Mesenchymal stem cell (in vitro differentiated cells and primary cell): ENCODE results near the gene HYDIN.
"Not testable (repeated sequence)": the region's sequence is repeated elsewhere in the genome, so short reads cannot be mapped to it uniquely, and the experiment has no call there.

ENCODE experiments used
- DNase-seq: peaks from one replicate; pipeline ENCODE4 v3.0.0-alpha.2; 2013
- H2AFZ ChIP-seq: one replicate; pipeline ENCODE4 v1.6.1; 2013; ENCODE audit warnings: low read depth, mild to moderate bottlenecking, control low read depth, inconsistent platforms, low read length, moderate library complexity
- H2AK5ac ChIP-seq: 2 replicates; pipeline ENCODE4 v1.6.1; 2013; ENCODE audit warnings: low read length, moderate library complexity, mild to moderate bottlenecking, inconsistent platforms; ENCODE audit not compliant: severe bottlenecking
- H2BK120ac ChIP-seq: one replicate; pipeline ENCODE4 v1.6.1; 2013; ENCODE audit warnings: low read depth, mild to moderate bottlenecking, inconsistent platforms, low read length, moderate library complexity
- H2BK12ac ChIP-seq, 2 experiments: one replicate each; pipeline ENCODE4 v1.6.1; 2013; ENCODE audit warnings: inconsistent platforms in 2 of 2, low read length in 2 of 2, mild to moderate bottlenecking in 2 of 2, moderate library complexity in 2 of 2, control low read depth in 1 of 2
- H2BK15ac ChIP-seq: one replicate; pipeline ENCODE4 v1.6.1; 2013; ENCODE audit warnings: mild to moderate bottlenecking, low read depth, inconsistent platforms; ENCODE audit not compliant: poor library complexity, severe bottlenecking
- H2BK5ac ChIP-seq: 2 replicates; pipeline ENCODE4 v1.6.1; 2013; ENCODE audit warnings: low read depth, mild to moderate bottlenecking, low read length, control low read depth, inconsistent platforms; ENCODE audit not compliant: poor library complexity, severe bottlenecking
- H3K14ac ChIP-seq, 2 experiments: one replicate each; pipeline ENCODE4 v1.6.1; 2013; ENCODE audit warnings: inconsistent platforms in 2 of 2, low read length in 2 of 2, control low read depth in 1 of 2, mild to moderate bottlenecking in 1 of 2, moderate library complexity in 1 of 2
- H3K18ac ChIP-seq, 2 experiments: one replicate each; pipeline ENCODE4 v1.6.1; 2013; ENCODE audit warnings: inconsistent platforms in 2 of 2, low read length in 2 of 2, control low read depth in 1 of 2, low read depth in 1 of 2, mild to moderate bottlenecking in 1 of 2
- H3K23ac ChIP-seq, 2 experiments: one replicate each; pipeline ENCODE4 v1.6.1; 2013; ENCODE audit warnings: inconsistent platforms in 2 of 2, low read length in 2 of 2, mild to moderate bottlenecking in 2 of 2, moderate library complexity in 2 of 2, control low read depth in 1 of 2
- H3K27ac ChIP-seq: 2 replicates; pipeline ENCODE4 v1.5.1; 2013; ENCODE audit warnings: mild to moderate bottlenecking, moderate library complexity, low read length, control low read depth, inconsistent platforms; ENCODE audit not compliant: poor library complexity, severe bottlenecking
- H3K27me3 ChIP-seq, 2 experiments: 2 replicates each; pipeline versions ENCODE4 v1.6.1 to v1.7.0; 2013; ENCODE audit warnings: low read length in 2 of 2, mild to moderate bottlenecking in 2 of 2, moderate library complexity in 2 of 2, control low read depth in 1 of 2, inconsistent platforms in 1 of 2; ENCODE audit not compliant: control insufficient read depth in 1 of 2, insufficient read depth in 1 of 2
- H3K36me3 ChIP-seq, 2 experiments: 2 replicates each; pipeline versions ENCODE4 v1.6.1 to v1.7.0; 2013; ENCODE audit warnings: low read length in 2 of 2, control low read depth in 1 of 2, inconsistent platforms in 1 of 2, low read depth in 1 of 2, mild to moderate bottlenecking in 1 of 2; ENCODE audit not compliant: insufficient read depth in 2 of 2, control insufficient read depth in 1 of 2
- H3K4ac ChIP-seq, 2 experiments: one replicate each; pipeline ENCODE4 v1.6.1; 2013; ENCODE audit warnings: inconsistent platforms in 2 of 2, low read length in 2 of 2, mild to moderate bottlenecking in 2 of 2, moderate library complexity in 2 of 2, control low read depth in 1 of 2, low read depth in 1 of 2
- H3K4me1 ChIP-seq: 2 replicates; pipeline ENCODE4 v1.6.1; 2013; ENCODE audit warnings: low read depth, low read length, control low read depth; ENCODE audit not compliant: control insufficient read depth, insufficient read depth
- H3K4me2 ChIP-seq: 2 replicates; pipeline ENCODE4 v1.6.1; 2013; ENCODE audit warnings: low read length, mild to moderate bottlenecking, inconsistent platforms; ENCODE audit not compliant: poor library complexity, severe bottlenecking
- H3K4me3 ChIP-seq, 2 experiments: 2 replicates each; pipeline versions ENCODE4 v1.5.1 to v1.7.0; 2013; ENCODE audit warnings: low read length in 2 of 2, mild to moderate bottlenecking in 2 of 2, control low read depth in 1 of 2, low read depth in 1 of 2; ENCODE audit not compliant: insufficient read depth in 1 of 2
- H3K79me1 ChIP-seq: replicated peaks from 2 replicates; pipeline ENCODE4 v1.6.1; 2013; ENCODE audit warnings: mild to moderate bottlenecking, control low read depth, low read length, inconsistent platforms; ENCODE audit not compliant: poor library complexity, severe bottlenecking
- H3K9ac ChIP-seq: 2 replicates; pipeline ENCODE4 v1.7.0; 2013; ENCODE audit warnings: mild to moderate bottlenecking, low read length, moderate library complexity
- H3K9me3 ChIP-seq: 2 replicates; pipeline ENCODE4 v1.7.0; 2013; ENCODE audit warnings: mild to moderate bottlenecking, low read length; ENCODE audit not compliant: control insufficient read depth
- H4K8ac ChIP-seq: one replicate; pipeline ENCODE4 v1.6.1; 2013; ENCODE audit warnings: inconsistent platforms, mild to moderate bottlenecking, low read length, moderate library complexity
- H4K91ac ChIP-seq: one replicate; pipeline ENCODE4 v1.6.1; 2013; ENCODE audit warnings: mild to moderate bottlenecking, low read length, inconsistent platforms
- WGBS: methylation state at CpG from one replicate; pipeline ENCODE4 v1.1.7; 2013; ENCODE audit warnings: mixed read lengths; 5-methylcytosine and 5-hydroxymethylcytosine counted together

The HYDIN gene

GRCh38 chr16:71038421-71038820 lies 192.1 kb downstream of the HYDIN start:
- not testable (repeated sequence) for H3K9ac ChIP-seq, H3K23ac ChIP-seq, H2BK5ac ChIP-seq, H2BK120ac ChIP-seq, H3K14ac ChIP-seq, H2BK12ac ChIP-seq, H3K9me3 ChIP-seq, H3K36me3 ChIP-seq, H3K4me1 ChIP-seq, H3K18ac ChIP-seq, H3K79me1 ChIP-seq, H4K91ac ChIP-seq, H2AFZ ChIP-seq, H3K27ac ChIP-seq, H2AK5ac ChIP-seq, H4K8ac ChIP-seq, H3K4ac ChIP-seq, H3K4me2 ChIP-seq, H3K4me3 ChIP-seq, H3K27me3 ChIP-seq, DNase-seq, H2BK15ac ChIP-seq
- no CpG with 5 or more reads among the region's 4 CpGs for WGBS

GRCh38 chr16:71037987-71038386 lies 192.5 kb downstream of the HYDIN start:
- not testable (repeated sequence) for H2BK15ac ChIP-seq, H3K4ac ChIP-seq, H2AFZ ChIP-seq, H3K27me3 ChIP-seq, H3K27ac ChIP-seq, H3K36me3 ChIP-seq, H2AK5ac ChIP-seq, H3K14ac ChIP-seq, H3K9me3 ChIP-seq, H3K18ac ChIP-seq, H4K91ac ChIP-seq, H2BK120ac ChIP-seq, H2BK5ac ChIP-seq, H3K4me2 ChIP-seq, H3K9ac ChIP-seq, H3K79me1 ChIP-seq, H2BK12ac ChIP-seq, H4K8ac ChIP-seq, H3K23ac ChIP-seq, H3K4me1 ChIP-seq, H3K4me3 ChIP-seq, DNase-seq
- 50% methylated on average over 2 of the region's 6 CpGs for WGBS

DNA sequence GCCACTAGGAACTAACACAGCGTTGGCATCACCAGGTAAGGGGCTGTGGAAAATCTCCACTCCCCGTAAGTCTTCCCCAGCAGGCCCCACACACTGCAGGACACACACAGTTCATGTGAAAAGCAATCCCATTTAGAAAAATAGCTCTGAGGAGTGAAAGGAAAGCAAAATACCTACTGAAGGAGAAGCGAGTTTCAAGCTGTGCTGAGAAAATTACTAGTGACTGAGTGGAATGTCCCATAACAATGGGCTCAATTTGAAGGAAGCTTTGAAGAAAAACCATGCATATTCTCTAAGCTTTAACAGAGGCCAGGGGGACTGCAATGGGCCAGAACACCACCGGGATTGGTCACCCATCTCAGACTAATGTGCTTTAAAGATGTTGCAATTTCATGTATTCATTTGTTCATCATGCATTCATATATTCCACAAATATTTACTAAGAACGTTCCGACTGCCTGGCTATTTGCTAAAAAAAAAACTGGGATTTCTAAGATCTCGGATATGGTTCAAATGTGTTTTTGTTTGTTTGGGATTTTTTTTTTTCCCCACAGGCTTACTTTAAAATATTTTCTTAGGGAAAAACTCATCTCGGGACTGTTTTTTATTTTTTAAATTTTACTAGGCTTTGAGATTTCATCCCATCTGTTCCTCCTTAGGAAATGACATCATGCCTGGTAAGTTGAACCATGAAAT lies 202.3 kb downstream of the HYDIN start:
- not testable (repeated sequence) for H3K4me2 ChIP-seq, DNase-seq, H4K8ac ChIP-seq, H3K23ac ChIP-seq, H3K18ac ChIP-seq, H3K27ac ChIP-seq, H3K14ac ChIP-seq, H2BK12ac ChIP-seq, H3K36me3 ChIP-seq, H2AK5ac ChIP-seq, H2BK15ac ChIP-seq, H2BK5ac ChIP-seq, H2AFZ ChIP-seq, H3K4ac ChIP-seq, H2BK120ac ChIP-seq, H3K9me3 ChIP-seq, H3K4me1 ChIP-seq, H3K4me3 ChIP-seq, H3K27me3 ChIP-seq, H3K79me1 ChIP-seq, H4K91ac ChIP-seq, H3K9ac ChIP-seq
- no CpG with 5 or more reads among the region's 8 CpGs for WGBS

- not testable (repeated sequence) for H3K4me1 ChIP-seq, H3K23ac ChIP-seq, H3K4me3 ChIP-seq, H4K8ac ChIP-seq, H3K4ac ChIP-seq, H3K36me3 ChIP-seq, H2AFZ ChIP-seq, H3K27ac ChIP-seq, H3K27me3 ChIP-seq, H2AK5ac ChIP-seq, H3K9ac ChIP-seq, H3K4me2 ChIP-seq, H2BK12ac ChIP-seq, H4K91ac ChIP-seq, H2BK15ac ChIP-seq, H2BK5ac ChIP-seq, H3K9me3 ChIP-seq, H3K14ac ChIP-seq, DNase-seq, H3K18ac ChIP-seq, H3K79me1 ChIP-seq, H2BK120ac ChIP-seq
- WGBS = no CpG with 5 or more reads among the region's 8 CpGs
Measured at GRCh38 chr16:71027511-71027910, 203.0 kb downstream of the HYDIN start.
